H9 (cell line): ENCODE results near the gene ABHD4. TPM values are rescaled to one million over a fixed set of nuclear protein-coding genes. Genes with fewer than 3 reads are reported as not detected.

ENCODE experiments used
- DNase-seq: peaks from one replicate; pipeline ENCODE4 v3.0.0-alpha.2; 2017
- H2AFZ ChIP-seq: one replicate; pipeline ENCODE4 v1.6.1; 2013; ENCODE audit warnings: mild to moderate bottlenecking, low read length, control low read depth, moderate library complexity
- H2AK5ac ChIP-seq: 2 replicates; pipeline ENCODE4 v1.6.1; 2013; ENCODE audit warnings: low read length, control low read depth, mixed read lengths; ENCODE audit not compliant: insufficient read length
- H2BK120ac ChIP-seq: one replicate; pipeline ENCODE4 v1.6.1; 2013; ENCODE audit warnings: low read depth, mild to moderate bottlenecking, low read length, control low read depth, inconsistent platforms; ENCODE audit not compliant: poor library complexity, severe bottlenecking
- H2BK12ac ChIP-seq: 2 replicates; pipeline ENCODE4 v1.6.1; 2013; ENCODE audit warnings: low read length, control low read depth, mixed read lengths, low read depth; ENCODE audit not compliant: insufficient read length
- H2BK15ac ChIP-seq: 2 replicates; pipeline ENCODE4 v1.6.1; 2013; ENCODE audit warnings: low read depth, low read length, control low read depth
- H2BK20ac ChIP-seq: one replicate; pipeline ENCODE4 v1.6.1; 2013; ENCODE audit warnings: low read depth, mild to moderate bottlenecking, low read length, control low read depth, inconsistent platforms; ENCODE audit not compliant: poor library complexity, severe bottlenecking
- H2BK5ac ChIP-seq: 2 replicates; pipeline ENCODE4 v1.6.1; 2013; ENCODE audit warnings: low read length, control low read depth, mixed read lengths; ENCODE audit not compliant: insufficient read length
- H3K14ac ChIP-seq: 2 replicates; pipeline ENCODE4 v1.6.1; 2013; ENCODE audit warnings: low read length, control low read depth; ENCODE audit not compliant: insufficient read depth
- H3K18ac ChIP-seq: 2 replicates; pipeline ENCODE4 v1.6.1; 2013; ENCODE audit warnings: low read depth, mild to moderate bottlenecking, mixed read lengths, low read length, control low read depth; ENCODE audit not compliant: insufficient read length
- H3K23ac ChIP-seq: 2 replicates; pipeline ENCODE4 v1.6.1; 2013; ENCODE audit warnings: low read length, control low read depth, mixed read lengths, low read depth; ENCODE audit not compliant: insufficient read length
- H3K23me2 ChIP-seq: 2 replicates; pipeline ENCODE4 v1.6.1; 2013; ENCODE audit warnings: low read depth, mild to moderate bottlenecking, mixed read lengths, low read length, control low read depth; ENCODE audit not compliant: insufficient read length, poor library complexity, severe bottlenecking
- H3K27ac ChIP-seq: 2 replicates; pipeline ENCODE4 v1.5.1; 2013; ENCODE audit warnings: low read length, control low read depth, mixed read lengths, low read depth; ENCODE audit not compliant: insufficient read length
- H3K27me3 ChIP-seq: 2 replicates; pipeline ENCODE4 v1.6.1; 2013; ENCODE audit warnings: low read length, control low read depth, inconsistent platforms; ENCODE audit not compliant: insufficient read depth
- H3K4ac ChIP-seq: 2 replicates; pipeline ENCODE4 v1.6.1; 2013; ENCODE audit warnings: low read depth, mild to moderate bottlenecking, control low read depth, inconsistent platforms, low read length, moderate library complexity
- H3K4me1 ChIP-seq: 2 replicates; pipeline ENCODE4 v1.6.1; 2013; ENCODE audit warnings: low read length, control low read depth, inconsistent platforms; ENCODE audit not compliant: insufficient read depth
- H3K4me2 ChIP-seq: 2 replicates; pipeline ENCODE4 v1.6.1; 2013; ENCODE audit warnings: low read length, control low read depth, mixed read lengths; ENCODE audit not compliant: insufficient read length, insufficient read depth
- H3K56ac ChIP-seq: 2 replicates; pipeline ENCODE4 v1.6.1; 2013; ENCODE audit warnings: low read depth, mild to moderate bottlenecking, mixed read lengths, low read length, control low read depth; ENCODE audit not compliant: insufficient read length
- H3K79me1 ChIP-seq: 2 replicates; pipeline ENCODE4 v1.6.1; 2013; ENCODE audit warnings: low read depth, mild to moderate bottlenecking, moderate library complexity, low read length, control low read depth, inconsistent platforms; ENCODE audit not compliant: insufficient read depth, poor library complexity, severe bottlenecking
- H3K79me2 ChIP-seq: 2 replicates; pipeline ENCODE4 v1.6.1; 2013; ENCODE audit warnings: low read length, control low read depth, inconsistent platforms; ENCODE audit not compliant: insufficient read depth
- H3K9ac ChIP-seq: 2 replicates; pipeline ENCODE4 v1.6.1; 2013; ENCODE audit warnings: low read length, control low read depth, mixed read lengths; ENCODE audit not compliant: insufficient read length; ENCODE audit errors: extremely low read depth
- H3K9me3 ChIP-seq: one replicate; pipeline ENCODE4 v1.6.1; 2013; ENCODE audit warnings: low read depth, low read length, inconsistent platforms; ENCODE audit not compliant: control insufficient read depth
- H3T11ph ChIP-seq: one replicate; pipeline ENCODE4 v1.6.1; 2013; ENCODE audit warnings: mild to moderate bottlenecking, low read length, control low read depth, inconsistent platforms
- H4K20me1 ChIP-seq: one replicate; pipeline ENCODE4 v1.6.1; 2013; ENCODE audit not compliant: control insufficient read depth, insufficient read length, insufficient read depth
- H4K5ac ChIP-seq: 2 replicates; pipeline ENCODE4 v1.6.1; 2013; ENCODE audit warnings: low read depth, mild to moderate bottlenecking, mixed read lengths, low read length, control low read depth; ENCODE audit not compliant: insufficient read length
- H4K8ac ChIP-seq: replicated peaks from 2 replicates; pipeline ENCODE4 v1.6.1; 2013; ENCODE audit warnings: low read length, control low read depth, mixed read lengths, low read depth; ENCODE audit not compliant: insufficient read length
- H4K91ac ChIP-seq: 2 replicates; pipeline ENCODE4 v1.6.1; 2013; ENCODE audit warnings: low read depth, mild to moderate bottlenecking, moderate library complexity, mixed read lengths, low read length, control low read depth; ENCODE audit not compliant: insufficient read length
- H3K27ac Mint-ChIP-seq, 3 experiments: 2 replicates in 2 of 3; 3 replicates in 1 of 3; pipeline ENCODE4 v1.8.0; 2020 to 2021; ENCODE audit warnings: mixed read lengths in 3 of 3, mild to moderate bottlenecking in 1 of 3, moderate library complexity in 1 of 3
- H3K27me3 Mint-ChIP-seq: 2 replicates; pipeline ENCODE4 v1.8.0; 2021; ENCODE audit warnings: low read depth, mild to moderate bottlenecking, moderate library complexity, mixed read lengths
- H3K36me3 Mint-ChIP-seq, 3 experiments: 2 replicates in 2 of 3; 3 replicates in 1 of 3; pipeline ENCODE4 v1.8.0; 2020 to 2021; ENCODE audit warnings: low read depth in 3 of 3, mixed read lengths in 3 of 3; ENCODE audit not compliant: insufficient read depth in 1 of 3
- H3K4me1 Mint-ChIP-seq, 2 experiments: 2 replicates each; pipeline ENCODE4 v1.8.0; 2020; ENCODE audit warnings: mixed read lengths in 2 of 2
- H3K4me3 Mint-ChIP-seq, 2 experiments: 2 replicates in 1 of 2; 3 replicates in 1 of 2; pipeline ENCODE4 v1.8.0; 2020 to 2021; ENCODE audit warnings: mild to moderate bottlenecking in 2 of 2, mixed read lengths in 2 of 2, moderate library complexity in 1 of 2
- H3K9me3 Mint-ChIP-seq, 2 experiments: 2 replicates in 1 of 2; 3 replicates in 1 of 2; pipeline ENCODE4 v1.8.0; 2020; ENCODE audit warnings: mild to moderate bottlenecking in 2 of 2, mixed read lengths in 2 of 2, moderate library complexity in 1 of 2
- CTCF ChIP-seq: fragments of 200-600 bp; sonication (generic); conservative IDR thresholded peaks from 3 replicates; pipeline ENCODE4 v1.8.0; 2021; ENCODE audit warnings: antibody characterized with exemption, mild to moderate bottlenecking
- WGBS: extraction: QIAGEN DNeasy Blood & Tissue Kit; methylation state at CpG from one replicate; pipeline ENCODE4 v1.1.7; 2013; ENCODE audit warnings: missing lambda C conversion rate, low lambda C conversion rate, mixed read lengths; ENCODE audit not compliant: insufficient read length; ENCODE audit errors: extremely low coverage; 5-methylcytosine and 5-hydroxymethylcytosine counted together
- total RNA-seq: library from RNA; stranded (reverse); gene quantifications from 2 replicates; pipeline ENCODE4 v1.2.1, GENCODE V29; 2021

ABHD4 gene
- total RNA-seq, 1 experiment from 2014 or later = 21.8 TPM

GRCh38 chr14:22597771-22598098 is 365 bp upstream of the ABHD4 start:
- Histone ChIP-seq H3K56ac (no peak overlapping the region), H3K9me3 (no peaks in the 10 kb centered on the region), H3T11ph (no peak overlapping the region), H4K20me1 (no peaks in the 10 kb centered on the region), H4K91ac (no peak overlapping the region), H3K23me2 (peaks cover 9% of the 10 kb centered on the region), H2BK120ac (no peak overlapping the region), H3K79me2 (no peaks in the 10 kb centered on the region), H3K4ac (no peak overlapping the region), H2BK12ac (no peak overlapping the region), H3K79me1 (no peaks in the 10 kb centered on the region), H3K27ac (no peak overlapping the region), H2BK5ac (no peak overlapping the region), H3K27me3 (no peaks in the 10 kb centered on the region), H3K23ac (no peak overlapping the region), H4K8ac (no peak overlapping the region), H3K4me1 (peaks cover 3% of the 10 kb centered on the region; the same call in 1 of the 2 replicates), H2BK20ac (no peak overlapping the region), H2BK15ac (no peak overlapping the region), H3K18ac (no peak overlapping the region), H3K4me2 (peak overlapping the region; percentile 86), H2AK5ac (no peak overlapping the region), H2AFZ (peak overlapping the region; percentile 91), H3K9ac (peak overlapping the region; percentile 32), H4K5ac (no peak overlapping the region), H3K14ac (no peak overlapping the region)
- peaks cover 1% of the 10 kb centered on the region; the same call in 1 of the 2 replicates for H3K27me3 Mint-ChIP-seq
- peak overlapping the region in 2 of 3 experiments; percentile 80; a peak in 3 of 7 replicates for H3K27ac Mint-ChIP-seq
- peaks cover 9 to 13% (median 10%) of the 10 kb centered on the region in 3 experiments; a peak in 6 of 7 replicates for H3K36me3 Mint-ChIP-seq
- peaks cover 26 to 30% of the 10 kb centered on the region in 2 experiments for H3K4me1 Mint-ChIP-seq
- no peak for DNase-seq
- WGBS = no CpG with 5 or more reads among the region's 9 CpGs
- H3K4me3 Mint-ChIP-seq = peak overlapping the region; percentile 98 to 99
- TF ChIP-seq CTCF = no peak
- H3K9me3 Mint-ChIP-seq = no peaks in the 10 kb centered on the region; a peak in 1 of 5 replicates
